NCI-H1417 (cell line): ENCODE measurements around the gene C1orf167.
"Not testable (repeated sequence)": the region's sequence is repeated elsewhere in the genome, so short reads cannot be mapped to it uniquely, and the experiment has no call there.

Experiments used
- DNase-seq, 3 experiments: peaks; one replicate each; lab custom pipeline; 2025; lab: John Stamatoyannopoulos, UW

Gene C1orf167

GRCh38 chr1:11800391-11800755 is 38.4 kb downstream of the C1orf167 start:
- no peak for DNase-seq

DNA sequence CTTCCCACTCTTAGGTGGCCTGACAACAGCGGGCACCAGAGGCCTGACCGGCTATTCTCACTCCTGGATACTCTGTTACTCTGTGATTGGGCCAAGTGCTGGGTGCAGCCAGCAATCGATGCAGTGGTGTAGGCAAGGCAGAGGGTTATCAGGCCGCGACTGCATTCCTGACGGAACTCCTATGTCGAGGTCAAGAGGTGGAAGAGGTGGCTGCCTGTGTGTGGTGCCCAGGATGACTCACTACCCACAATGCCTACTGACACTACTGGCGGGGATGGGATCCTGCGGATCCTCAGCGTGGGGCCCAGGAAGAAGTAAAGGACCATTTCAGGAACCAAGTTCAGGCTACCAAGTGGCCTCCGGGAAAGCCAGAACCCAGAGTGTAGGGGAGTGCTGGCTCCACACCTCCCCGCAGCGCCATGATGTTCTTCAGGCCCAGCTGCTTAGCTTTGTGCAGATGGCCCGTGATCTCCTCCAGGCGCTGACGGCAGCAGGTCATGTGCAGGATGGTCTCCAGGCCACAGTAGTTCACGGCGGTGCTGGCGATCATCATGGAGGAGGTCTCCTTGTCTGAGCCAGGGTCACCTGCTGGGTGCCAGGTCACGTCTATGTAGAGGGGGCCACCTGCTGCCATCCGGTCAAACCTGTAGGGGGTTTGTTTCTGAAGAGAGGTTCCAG is 38.9 kb downstream of the C1orf167 start:
- no peak for DNase-seq

DNA sequence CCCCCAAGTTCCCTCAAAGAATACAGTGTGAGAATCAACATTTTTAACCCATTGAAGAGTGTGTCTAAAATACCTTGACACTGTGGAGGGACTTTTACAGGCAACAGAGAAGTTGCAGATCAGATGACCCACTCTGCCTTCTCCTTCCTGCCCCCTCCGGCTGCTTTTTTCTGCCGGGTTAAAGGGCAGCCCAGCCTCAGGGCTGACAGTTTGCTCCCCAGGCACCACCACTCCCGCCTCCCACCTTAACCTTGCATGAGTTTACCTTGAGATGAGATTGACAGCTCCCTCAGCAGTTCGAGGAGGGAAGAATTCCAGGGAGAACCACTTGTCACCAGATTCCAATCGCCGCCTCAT is 40.6 kb downstream of the C1orf167 start:
- DNase-seq: no peak

- DNase-seq: peak; percentile 57 to 77 (median 74)
These were observed 41.2 kb downstream of the C1orf167 start for GRCh38 chr1:11802973-11803885.

- not testable (repeated sequence) for DNase-seq
These were observed 42.1 kb downstream of the C1orf167 start for GRCh38 chr1:11803924-11804665.

DNA sequence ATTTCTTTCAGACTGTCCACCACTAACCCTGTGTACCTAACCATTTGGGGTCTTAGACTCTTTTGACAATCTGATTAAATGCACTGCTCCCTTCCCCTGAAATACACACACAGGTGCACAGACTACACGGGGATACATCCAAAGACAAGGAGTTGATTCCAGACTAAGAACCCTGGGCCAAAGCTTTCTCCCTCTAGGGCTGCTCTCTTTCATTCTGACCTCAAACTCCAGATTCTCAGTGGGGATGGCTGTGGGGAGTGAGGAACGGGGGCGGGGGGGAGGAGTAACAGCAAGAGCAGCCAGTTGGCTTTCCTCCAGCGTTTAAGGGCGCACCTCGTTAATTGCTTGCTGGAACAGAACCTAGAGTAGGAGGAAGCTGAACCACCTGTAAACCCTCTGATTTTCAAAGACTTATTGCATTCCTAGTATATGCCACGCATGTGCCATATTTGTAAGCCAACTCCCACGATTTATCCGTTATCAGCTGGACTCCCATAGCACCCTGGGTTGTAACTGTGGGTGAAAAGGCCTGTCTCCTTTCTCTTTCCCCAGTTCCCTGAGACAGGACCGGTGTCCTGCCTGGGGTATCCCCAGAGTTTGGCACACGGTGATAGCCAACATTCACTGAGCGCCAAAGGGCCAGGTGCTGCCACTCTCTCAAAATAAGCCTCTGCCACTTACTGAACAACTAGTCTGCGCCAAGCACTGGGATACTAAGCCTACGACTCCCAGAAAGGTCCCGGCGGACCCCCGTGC is 42.9 kb downstream of the C1orf167 start:
- peak in 2 of 3 experiments; percentile 46 to 77 for DNase-seq

DNA sequence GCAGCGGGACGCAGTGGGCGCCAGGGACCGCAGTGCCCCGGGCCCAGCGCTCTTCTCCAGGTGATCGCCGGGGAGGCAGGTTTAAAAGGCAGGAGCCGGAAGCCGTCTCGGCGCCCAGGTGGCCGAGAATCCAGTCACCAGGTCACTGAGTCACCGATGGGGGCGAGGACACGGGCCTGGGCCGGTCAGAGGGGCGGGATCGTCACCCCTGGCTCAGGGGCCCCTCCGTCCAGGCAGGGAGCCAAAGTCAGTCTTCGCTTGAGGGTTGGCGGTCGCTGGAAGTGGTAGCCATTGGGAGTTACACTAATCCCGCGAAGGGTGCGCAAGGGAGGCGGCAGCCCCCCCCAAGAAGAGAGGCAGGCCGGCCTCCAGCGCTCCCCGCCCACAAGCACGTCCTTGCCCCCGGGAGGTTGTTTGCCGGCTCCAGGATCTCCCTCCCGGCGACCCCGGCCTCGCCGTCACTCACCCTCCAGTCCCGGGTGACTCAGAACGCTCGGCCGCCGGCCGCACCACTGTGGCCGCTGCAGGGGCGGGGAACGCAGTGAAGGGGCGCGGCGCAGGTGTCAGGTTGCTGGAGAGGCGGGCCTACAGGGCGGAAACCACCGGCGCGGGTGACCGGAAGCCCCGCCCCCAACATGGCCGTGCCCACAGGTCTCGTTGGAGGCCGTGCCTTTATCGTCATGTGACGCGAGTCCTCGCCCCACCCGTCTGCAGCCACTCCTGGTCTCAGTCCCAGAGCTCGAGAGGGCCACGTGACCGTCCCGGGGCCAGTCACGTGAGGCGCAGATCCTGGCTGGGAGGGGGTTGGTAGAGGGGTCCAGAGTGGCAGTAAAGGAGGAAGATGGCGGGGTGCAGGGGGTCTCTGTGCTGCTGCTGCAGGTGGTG is 43.7 kb downstream of the C1orf167 start, which contains the start of the genes CLCN6 and MTHFR:
Gene CLCN6 (plus strand): TSS at position 770 of the 885 bp plus-strand sequence. CDS start 72 bp downstream, at position 842.
Gene MTHFR (minus strand): TSS at position 543 of the 885 bp plus-strand sequence. CDS start 2,848 bp downstream, outside the sequence.
- peak; percentile 98 to 99 (median 98) for DNase-seq

DNA sequence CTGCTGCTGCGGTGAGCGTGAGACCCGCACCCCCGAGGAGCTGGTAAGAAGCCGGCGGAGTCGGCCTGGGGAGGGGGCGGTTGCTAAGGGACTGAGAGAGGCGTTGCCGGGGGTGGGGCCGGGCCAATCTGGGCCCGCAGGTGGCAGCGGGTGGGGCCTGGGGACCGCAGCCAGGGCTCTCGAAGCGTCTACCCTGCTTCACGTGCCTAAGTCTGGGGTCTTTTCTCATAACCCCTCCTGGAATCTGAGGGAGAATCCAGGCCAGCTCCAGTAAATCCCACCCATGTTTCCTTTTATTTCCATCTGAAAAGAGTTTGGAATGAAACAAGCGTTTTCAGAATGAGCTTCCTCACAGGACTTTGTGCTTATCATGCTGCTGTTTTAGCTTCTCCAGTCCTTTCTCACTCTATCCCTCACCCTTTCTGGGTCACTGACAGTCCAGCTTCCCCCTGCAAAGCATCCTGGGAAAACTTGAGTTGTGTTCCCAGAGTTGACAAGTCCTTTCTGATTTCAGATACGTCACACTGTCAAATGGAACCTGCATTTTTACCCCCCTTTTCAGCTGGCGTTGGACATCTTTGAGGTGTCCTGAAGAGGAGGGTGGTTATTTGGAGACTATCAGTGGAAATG is 44.4 kb downstream of the C1orf167 start:
- DNase-seq: peak; percentile 57 to 69 (median 67)

- no peak for DNase-seq
These were observed 45.1 kb downstream of the C1orf167 start for GRCh38 chr1:11807133-11807532.

GRCh38 chr1:11813021-11813420 is 51.0 kb downstream of the C1orf167 start:
- no peak for DNase-seq

DNA sequence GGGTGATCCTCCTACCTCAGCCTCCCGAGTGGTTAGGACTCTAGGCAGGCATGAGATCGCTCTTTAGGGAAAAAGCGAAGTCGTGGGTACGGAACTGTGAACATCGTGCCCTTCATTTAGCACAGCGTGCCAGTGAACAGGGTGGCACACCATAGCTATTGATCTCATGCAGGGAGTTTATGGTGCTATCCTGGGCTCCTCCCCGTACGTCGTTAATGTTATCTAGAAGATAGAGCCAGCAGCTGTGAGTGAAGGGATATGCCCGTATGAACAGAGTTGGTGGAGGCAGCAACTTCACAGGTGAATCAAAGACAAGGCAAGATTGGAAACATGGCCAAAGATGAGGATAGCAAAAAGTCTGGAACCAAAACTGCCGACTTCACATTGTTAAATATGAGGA is 55.2 kb downstream of the C1orf167 start:
- DNase-seq: no peak

- no peak for DNase-seq
These were observed 60.1 kb downstream of the C1orf167 start for GRCh38 chr1:11822091-11822490.

- no peak for DNase-seq
These were observed 61.6 kb downstream of the C1orf167 start for GRCh38 chr1:11823366-11824137.

DNA sequence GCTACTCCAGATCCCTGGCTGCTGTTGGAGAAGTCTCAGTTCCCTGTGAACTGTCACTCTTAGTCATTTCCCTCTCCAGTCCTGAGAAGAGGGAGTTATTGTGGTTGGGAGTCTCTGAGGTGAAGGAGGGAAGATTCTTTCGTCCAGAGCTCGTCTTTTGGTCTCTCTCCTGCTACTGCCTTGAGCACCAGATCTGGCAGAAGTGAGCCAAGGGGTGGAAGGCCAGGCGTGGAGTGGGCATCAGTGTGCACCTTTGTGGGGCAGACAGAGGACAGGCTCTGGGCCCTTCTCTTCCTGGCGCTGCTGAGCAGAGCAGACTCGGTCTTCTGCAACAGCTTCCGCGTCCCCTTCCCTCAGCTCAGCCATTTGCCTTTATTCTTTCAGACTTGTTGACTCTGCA is 63.1 kb downstream of the C1orf167 start:
- no peak for DNase-seq

DNA sequence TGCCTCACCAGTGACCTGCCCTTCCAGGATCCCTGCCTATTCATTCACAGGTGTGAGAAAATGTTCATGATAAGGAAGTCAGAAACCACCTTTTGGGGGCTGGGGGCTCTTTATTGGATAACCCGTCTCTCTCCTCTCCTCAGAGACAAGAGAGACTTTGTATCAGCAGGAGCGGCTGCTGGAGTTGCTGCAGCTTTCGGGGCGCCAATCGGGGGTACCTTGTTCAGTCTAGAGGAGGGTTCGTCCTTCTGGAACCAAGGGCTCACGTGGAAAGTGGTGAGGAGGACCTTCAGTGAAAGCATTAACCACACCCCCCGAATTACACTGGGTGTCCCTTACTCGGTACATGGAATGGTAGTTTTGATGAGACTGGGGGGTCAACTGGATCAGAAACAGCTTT is 65.0 kb downstream of the C1orf167 start:
- no peak for DNase-seq

- DNase-seq: no peak
These were observed 66.5 kb downstream of the C1orf167 start for GRCh38 chr1:11828511-11828910.

- DNase-seq: peak in 2 of 3 experiments; percentile 55 to 82
These were observed 70.1 kb downstream of the C1orf167 start for GRCh38 chr1:11831945-11832725.

GRCh38 chr1:11833497-11833896 is 71.5 kb downstream of the C1orf167 start:
- no peak for DNase-seq
